ENCODE results near the gene SNX13.

The SNX13 gene

GRCh38 chr7:17781491-17782215 lies 158.6 kb downstream of the SNX13 start:
- DNase-seq (ENCODE audit: low read depth in 2 of 2) = no peak

DNA sequence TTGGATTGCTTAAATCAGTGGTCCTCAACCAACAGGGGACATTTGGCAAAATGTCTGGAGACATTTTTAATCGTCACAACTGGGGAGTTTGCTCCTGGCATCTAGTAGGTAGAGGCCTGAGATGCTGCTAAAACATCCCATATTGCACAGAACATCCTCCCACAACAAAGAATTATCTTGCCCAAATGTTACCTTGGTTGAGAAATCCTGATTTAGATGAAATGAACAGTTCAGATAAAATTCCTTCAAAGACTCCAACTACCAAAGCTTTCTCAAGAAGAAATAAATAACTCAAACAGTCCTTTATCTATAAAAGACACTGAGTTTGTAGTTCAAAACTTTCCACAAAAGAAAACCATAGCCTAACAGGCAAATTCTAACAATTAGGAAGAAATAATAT lies 160.9 kb downstream of the SNX13 start:
- no peak for DNase-seq (ENCODE audit: low read depth in 2 of 2)

DNA sequence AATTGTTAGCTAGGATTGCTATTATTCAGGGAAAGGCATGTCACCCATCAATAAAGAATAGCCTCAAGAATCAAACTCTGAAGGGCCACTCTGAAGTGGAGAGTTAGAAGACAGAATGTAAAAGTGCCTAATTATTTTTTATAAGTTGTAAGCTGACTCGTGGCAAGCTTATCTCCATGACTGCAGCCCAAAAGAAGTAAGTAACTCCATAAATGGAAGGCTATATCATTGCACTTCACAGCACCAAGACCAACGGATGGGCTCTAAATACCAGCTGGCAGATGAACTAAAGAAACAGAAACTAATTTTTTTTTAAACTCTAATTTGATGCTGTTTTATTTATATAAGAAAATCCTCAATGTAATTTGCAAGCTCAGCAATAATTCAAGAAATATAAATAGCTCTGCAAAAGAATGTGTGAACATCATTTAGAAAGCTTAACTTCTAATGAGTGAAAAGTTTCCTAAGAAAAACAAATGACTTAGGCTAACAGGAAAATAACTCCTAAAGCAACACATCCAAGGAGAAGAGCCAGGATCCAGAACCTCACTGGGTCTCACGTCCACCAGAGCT lies 165.5 kb downstream of the SNX13 start:
- no peak for DNase-seq (ENCODE audit: low read depth in 2 of 2)

DNA sequence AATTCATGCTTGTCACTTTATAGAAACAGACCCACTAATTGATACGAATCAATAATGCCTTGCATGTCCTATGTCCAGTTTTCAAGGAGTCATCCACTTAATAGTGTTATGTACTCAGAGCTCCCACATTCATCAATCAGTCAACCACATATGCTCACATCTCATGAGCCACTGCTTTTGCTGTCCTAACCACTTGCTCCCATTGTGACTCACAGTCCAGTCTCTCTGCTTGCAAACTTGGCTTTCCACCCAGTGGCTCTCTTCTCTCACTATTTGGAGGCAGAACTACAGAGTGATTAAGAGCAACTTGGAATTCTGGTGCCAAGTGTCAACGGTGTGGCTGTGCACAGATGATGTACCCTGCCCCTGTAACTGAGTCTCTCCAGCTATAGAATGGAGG lies 166.0 kb downstream of the SNX13 start:
- DNase-seq (ENCODE audit: low read depth in 2 of 2) = no peak

- DNase-seq (ENCODE audit: low read depth in 2 of 2) = no peak
Measured at GRCh38 chr7:17773289-17773626, 167.0 kb downstream of the SNX13 start.

GRCh38 chr7:17772581-17773288 lies 167.6 kb downstream of the SNX13 start:
- DNase-seq (ENCODE audit: low read depth in 2 of 2) = no peak

DNA sequence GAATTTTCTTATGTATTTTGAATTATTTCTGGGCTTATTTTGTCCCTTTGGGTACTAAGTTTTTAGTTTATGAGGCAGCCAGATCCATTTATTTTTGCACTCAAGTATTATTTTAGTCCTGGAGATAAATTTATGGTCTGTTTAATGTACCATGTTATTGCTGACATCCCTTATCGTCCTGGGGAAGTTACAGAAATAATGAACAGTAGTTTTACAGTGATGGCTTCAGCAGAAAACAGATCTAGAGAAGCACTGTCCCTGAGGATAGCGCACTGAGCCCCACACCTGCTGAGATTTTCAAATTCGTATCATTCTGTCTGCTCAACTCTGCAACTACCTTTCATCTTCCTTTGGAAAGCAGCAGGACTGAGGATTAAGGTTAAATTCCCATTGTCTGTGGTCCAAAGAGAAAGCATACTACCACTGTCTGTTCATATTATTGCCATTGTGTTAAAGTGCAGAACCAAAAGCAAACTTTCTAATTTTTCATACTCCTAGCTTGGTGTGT lies 168.3 kb downstream of the SNX13 start:
- DNase-seq (ENCODE audit: low read depth in 2 of 2) = no peak

DNA sequence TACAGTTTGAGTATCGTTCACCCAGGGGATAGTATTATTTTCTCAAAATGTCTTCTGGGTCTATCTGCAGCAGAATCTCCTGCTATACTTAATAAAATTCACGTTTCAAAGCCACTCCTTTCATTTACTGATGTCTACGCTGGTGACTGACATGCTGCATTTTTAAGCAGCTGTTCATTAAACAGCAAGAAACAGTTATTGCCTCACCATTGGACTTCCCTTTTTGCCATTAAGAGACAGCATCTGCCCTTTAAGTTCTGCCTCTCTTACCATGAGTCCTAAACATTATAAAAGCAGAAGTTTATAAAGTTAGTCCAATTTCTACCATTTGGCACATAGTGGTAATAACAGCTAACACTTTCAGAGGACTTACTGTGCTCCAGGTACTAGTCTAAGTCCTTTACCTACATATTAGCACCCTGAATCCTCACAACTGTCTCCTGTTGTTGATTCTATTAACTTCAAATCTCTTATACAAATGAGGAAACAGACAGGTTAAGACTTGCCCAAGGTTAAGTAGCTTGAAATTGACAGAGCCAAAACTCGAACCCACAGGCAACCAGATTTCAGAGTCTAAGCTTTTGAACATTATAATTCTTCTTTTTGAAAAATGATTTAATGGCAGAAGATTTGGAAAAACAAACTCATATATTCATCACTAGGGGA lies 169.5 kb downstream of the SNX13 start:
- DNase-seq (ENCODE audit: low read depth in 2 of 2) = no peak

- peak in 1 of 2 donors; percentile 10 for DNase-seq (ENCODE audit: low read depth in 2 of 2)
Measured at GRCh38 chr7:17769918-17770317, 170.4 kb downstream of the SNX13 start.

DNA sequence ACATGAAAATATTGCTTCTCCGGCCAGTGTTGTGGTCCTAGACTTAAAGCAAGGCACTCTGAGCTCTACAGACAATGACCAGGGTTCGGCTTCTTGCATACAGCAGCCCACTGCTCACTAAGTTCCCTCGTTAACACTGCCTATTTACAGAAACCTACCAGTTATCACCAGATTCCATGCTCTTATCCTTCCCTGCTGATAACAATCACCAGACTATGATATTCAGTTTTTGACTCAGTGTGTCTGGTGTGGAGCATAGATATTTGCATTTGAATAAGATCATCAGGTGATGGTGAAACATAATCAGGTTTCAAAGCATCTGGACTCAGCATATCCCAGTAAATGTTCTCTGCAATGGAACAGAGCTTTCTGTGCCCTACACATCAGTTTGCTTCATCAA lies 182.3 kb downstream of the SNX13 start:
- DNase-seq (ENCODE audit: low read depth in 2 of 2) = no peak

- DNase-seq (ENCODE audit: low read depth in 2 of 2) = no peak
Measured at GRCh38 chr7:17746020-17746530, 194.2 kb downstream of the SNX13 start.

DNA sequence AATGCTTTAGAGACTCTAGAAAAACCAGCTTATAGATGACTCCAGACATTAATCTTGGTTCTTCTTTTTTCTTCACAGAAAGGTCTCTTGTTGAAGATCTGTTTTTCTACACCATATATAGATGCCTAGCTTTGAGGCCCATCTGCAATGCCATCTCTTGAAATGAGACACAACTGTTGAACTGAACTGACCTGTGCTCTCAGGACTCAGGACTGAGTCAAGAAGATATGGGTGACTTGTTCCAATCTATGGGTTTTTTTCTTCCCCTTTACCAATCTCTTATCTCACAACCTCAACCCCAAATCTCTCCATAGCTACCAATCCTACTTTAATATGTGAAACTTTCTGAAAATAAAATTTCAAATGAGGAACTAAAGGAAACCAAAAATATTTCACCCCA lies 194.7 kb downstream of the SNX13 start:
- no peak for DNase-seq (ENCODE audit: low read depth in 2 of 2)

- DNase-seq (ENCODE audit: low read depth in 2 of 2) = no peak
Measured at GRCh38 chr7:17743316-17743715, 197.0 kb downstream of the SNX13 start.

- DNase-seq (ENCODE audit: low read depth in 2 of 2) = no peak
Measured at GRCh38 chr7:17741426-17741825, 198.9 kb downstream of the SNX13 start.
